Common myeloid progenitor, CD34-positive (primary cell): Measurements from ENCODE around the gene AHI1.

Experiments used
- CTCF ChIA-PET: fragments of 350-600 bp; sonication (Branson Sonifier 250); formaldehyde crosslinking; loops from one replicate; lab custom pipeline; 2021; ENCODE audit warnings: antibody characterized with exemption; lab: Charles Lee
- POLR2A ChIA-PET: fragments of 350-600 bp; sonication (Branson Sonifier 250); formaldehyde crosslinking; loops from one replicate; lab custom pipeline; 2021; ENCODE audit warnings: antibody characterized with exemption; lab: Charles Lee
- DNase-seq, 3 donors: peaks; one replicate each; pipeline versions ENCODE4 v3.0.0 to v3.0.0-alpha.2; 2013
- H3K27ac ChIP-seq, 2 experiments: 1 replicate in 1 of 2; 2 replicates in 1 of 2; pipeline ENCODE4 v1.7.0; 2013; ENCODE audit warnings: inconsistent platforms in 2 of 2, low read length in 2 of 2, mild to moderate bottlenecking in 2 of 2, low read depth in 1 of 2, moderate library complexity in 1 of 2; ENCODE audit not compliant: severe bottlenecking in 2 of 2, insufficient read depth in 1 of 2, poor library complexity in 1 of 2
- H3K27me3 ChIP-seq, 5 experiments: replicated peaks in 2 of 5; 1 replicate in 3 of 5; 2 replicates in 2 of 5; pipeline versions ENCODE4 v1.6.1 to v1.7.0; 2013; ENCODE audit warnings: low read length in 4 of 5, mild to moderate bottlenecking in 2 of 5, moderate library complexity in 2 of 5, inconsistent platforms in 1 of 5; ENCODE audit not compliant: insufficient read depth in 5 of 5, control insufficient read depth in 4 of 5
- H3K36me3 ChIP-seq, 4 experiments: 1 replicate in 2 of 4; 2 replicates in 2 of 4; pipeline versions ENCODE4 v1.6.1 to v1.7.0; 2013; ENCODE audit warnings: low read length in 3 of 4, control low read depth in 1 of 4, mild to moderate bottlenecking in 1 of 4; ENCODE audit not compliant: control insufficient read depth in 4 of 4, insufficient read depth in 4 of 4
- H3K4me1 ChIP-seq, 4 experiments: 1 replicate in 3 of 4; 2 replicates in 1 of 4; pipeline versions ENCODE4 v1.6.1 to v1.7.1; 2013; ENCODE audit warnings: low read length in 3 of 4, mild to moderate bottlenecking in 3 of 4, control low read depth in 1 of 4, inconsistent platforms in 1 of 4, moderate library complexity in 1 of 4; ENCODE audit not compliant: control insufficient read depth in 4 of 4, insufficient read depth in 4 of 4; ENCODE audit errors: control extremely low read depth in 1 of 4
- H3K4me3 ChIP-seq, 7 experiments: 1 replicate in 4 of 7; 2 replicates in 3 of 7; pipeline versions ENCODE4 v1.5.1 to v1.7.0; 2013; ENCODE audit warnings: mild to moderate bottlenecking in 7 of 7, low read length in 6 of 7, moderate library complexity in 6 of 7, inconsistent platforms in 2 of 7, low read depth in 2 of 7, control low read depth in 1 of 7; ENCODE audit not compliant: insufficient read depth in 4 of 7, control insufficient read depth in 1 of 7; ENCODE audit errors: extremely low read depth in 1 of 7
- H3K9me3 ChIP-seq, 5 experiments: 1 replicate in 4 of 5; 2 replicates in 1 of 5; pipeline versions ENCODE4 v1.6.1 to v1.7.1; 2013; ENCODE audit warnings: low read length in 4 of 5, mild to moderate bottlenecking in 2 of 5, inconsistent platforms in 1 of 5, low read depth in 1 of 5, moderate library complexity in 1 of 5; ENCODE audit not compliant: control insufficient read depth in 4 of 5, insufficient read depth in 2 of 5; ENCODE audit errors: control extremely low read depth in 1 of 5
- WGBS: methylation state at CpG from one replicate; pipeline ENCODE4 v1.1.5; 2013; ENCODE audit not compliant: insufficient coverage; 5-methylcytosine and 5-hydroxymethylcytosine counted together

Gene AHI1

GRCh38 chr6:135322427-135323201, 174.9 kb downstream of the AHI1 start:
- peak overlapping the region; percentile 86 to 89 for H3K27ac ChIP-seq
- H3K36me3 ChIP-seq: peaks cover 0 to 5% (median 2%) of the 10 kb centered on the region in 4 experiments
- H3K4me1 ChIP-seq: peaks cover 41 to 79% (median 64%) of the 10 kb centered on the region in 4 experiments
- H3K4me3 ChIP-seq: peak overlapping the region in 4 of 7 experiments; percentile 33 to 49 (median 43)
- CTCF ChIA-PET: interaction anchor here (0.9 to 3.0 kb wide), 16 partner anchors 10 to 134 kb away, joined by 3 to 18 read pairs (median 3); no protein-coding TSS in a partner anchor
- no peaks in the 10 kb centered on the region for H3K27me3 ChIP-seq
- POLR2A ChIA-PET: interaction anchor here (0.6 to 2.8 kb wide), 6 partner anchors 42 to 150 kb away, joined by 3 to 14 read pairs (median 5); no protein-coding TSS in a partner anchor
- WGBS: 33% methylated on average over 2 of the region's 3 CpGs
- DNase-seq: peak in 2 of 3 donors; percentile 72 to 88
- H3K9me3 ChIP-seq: no peaks in the 10 kb centered on the region

DNA sequence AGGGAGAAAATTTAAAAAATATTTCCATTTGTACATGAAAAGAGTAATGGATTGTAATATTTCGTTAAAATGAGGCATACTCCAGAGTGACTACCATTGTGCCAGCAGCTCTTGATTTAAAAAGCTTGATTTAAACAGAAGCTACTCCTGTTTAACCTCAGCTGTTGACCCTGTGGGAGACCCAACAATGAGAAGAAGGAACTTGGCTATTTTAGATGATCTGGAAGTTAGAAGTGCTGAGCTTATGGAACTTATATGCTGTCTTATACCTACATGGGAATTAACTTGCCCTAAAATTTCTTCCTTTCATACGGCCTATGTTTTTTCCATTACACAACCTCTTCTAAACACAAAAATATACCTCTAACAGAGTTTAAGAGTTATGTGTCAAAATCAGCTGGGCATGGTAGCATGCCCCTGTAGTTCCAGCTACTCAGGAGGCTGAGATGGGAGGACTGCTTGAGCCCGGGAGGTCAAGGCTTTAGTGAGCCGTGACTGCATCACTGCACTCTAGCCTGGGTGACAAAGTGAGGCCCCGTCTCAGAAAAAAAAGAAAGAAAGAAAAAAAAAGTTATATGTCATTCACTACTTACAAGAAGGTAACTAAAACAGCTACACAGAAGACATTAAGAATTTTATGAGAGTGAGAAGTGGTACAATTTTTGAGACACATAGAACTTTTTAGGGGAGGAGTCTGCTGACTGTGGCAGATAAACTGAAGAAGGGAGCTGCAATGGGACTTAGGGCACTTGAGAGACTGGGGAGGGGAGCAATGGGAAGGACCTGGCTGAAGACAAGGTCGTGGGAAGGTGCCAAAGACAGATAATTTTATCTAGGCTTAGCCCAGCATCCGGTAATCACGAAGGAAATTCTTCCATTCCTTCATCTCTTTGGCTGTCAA, 176.6 kb downstream of the AHI1 start:
- ChIA-PET POLR2A (interaction anchor here (2.8 kb wide), 1 partner anchor 40 kb away, joined by 14 read pairs; no protein-coding TSS in a partner anchor), CTCF (interaction anchor here (1.3 to 3.0 kb wide), 4 partner anchors 9 to 103 kb away, joined by 5 to 18 read pairs (median 5); no protein-coding TSS in a partner anchor)

DNA sequence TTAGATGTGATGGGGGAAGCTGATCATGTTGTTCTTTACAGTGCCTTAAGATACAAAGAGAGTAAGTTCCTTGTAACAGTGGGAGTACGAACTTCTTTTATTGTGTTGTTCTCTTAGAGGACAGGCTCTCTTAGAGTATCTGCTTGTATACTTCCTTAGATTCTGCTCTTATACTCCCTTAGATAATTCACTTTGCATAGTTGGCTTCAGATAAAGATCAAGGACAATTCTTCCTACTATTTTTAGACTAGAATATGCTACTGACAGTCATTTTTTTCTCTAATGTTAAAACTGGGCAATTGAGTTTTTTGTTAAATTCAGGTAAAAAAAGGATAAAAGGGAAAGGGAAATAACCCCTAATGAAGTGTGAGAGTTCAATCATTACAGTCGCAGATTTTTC, 177.7 kb downstream of the AHI1 start:
- DNase-seq: no peak
- ChIA-PET POLR2A (no interaction called here), CTCF (interaction anchor here (0.6 kb wide), 1 partner anchor 33 kb away, joined by 3 read pairs; no protein-coding TSS in a partner anchor)
- Histone ChIP-seq H3K36me3 (no peaks in the 10 kb centered on the region), H3K27me3 (no peaks in the 10 kb centered on the region), H3K27ac (peak overlapping the region; percentile 25 to 89), H3K4me3 (no peak overlapping the region), H3K4me1 (peaks cover 33 to 62% (median 51%) of the 10 kb centered on the region in 4 experiments), H3K9me3 (no peaks in the 10 kb centered on the region)
- 75% methylated on average over 1 of the region's 2 CpGs for WGBS

More for the DNA sequence above, 176.6 kb downstream of the AHI1 start:
- peaks cover 40 to 71% (median 61%) of the 10 kb centered on the region in 4 experiments for H3K4me1 ChIP-seq
- H3K36me3 ChIP-seq: no peaks in the 10 kb centered on the region
- H3K4me3 ChIP-seq: peak overlapping the region in 1 of 7 experiments; percentile 8
- peak overlapping the region; percentile 25 to 89 for H3K27ac ChIP-seq
- H3K27me3 ChIP-seq: no peaks in the 10 kb centered on the region
- DNase-seq: peak; percentile 59 to 79 (median 62)
- no peaks in the 10 kb centered on the region for H3K9me3 ChIP-seq
- WGBS: 63% methylated on average over 3 of the region's 8 CpGs

- H3K27me3 ChIP-seq: no peaks in the 10 kb centered on the region
- 100% methylated on average over 6 of the region's 8 CpGs for WGBS
- peaks cover 31 to 61% (median 47%) of the 10 kb centered on the region in 4 experiments for H3K4me1 ChIP-seq
- no peak overlapping the region for H3K4me3 ChIP-seq
- H3K36me3 ChIP-seq: no peaks in the 10 kb centered on the region
- peak in 1 of 3 donors; percentile 53 for DNase-seq
- H3K9me3 ChIP-seq: no peaks in the 10 kb centered on the region
- ChIA-PET CTCF (no interaction called here), POLR2A (no interaction called here)
- H3K27ac ChIP-seq: peak overlapping the region in 1 of 2 experiments; percentile 89
These were observed 178.6 kb downstream of the AHI1 start for GRCh38 chr6:135318738-135319469.

DNA sequence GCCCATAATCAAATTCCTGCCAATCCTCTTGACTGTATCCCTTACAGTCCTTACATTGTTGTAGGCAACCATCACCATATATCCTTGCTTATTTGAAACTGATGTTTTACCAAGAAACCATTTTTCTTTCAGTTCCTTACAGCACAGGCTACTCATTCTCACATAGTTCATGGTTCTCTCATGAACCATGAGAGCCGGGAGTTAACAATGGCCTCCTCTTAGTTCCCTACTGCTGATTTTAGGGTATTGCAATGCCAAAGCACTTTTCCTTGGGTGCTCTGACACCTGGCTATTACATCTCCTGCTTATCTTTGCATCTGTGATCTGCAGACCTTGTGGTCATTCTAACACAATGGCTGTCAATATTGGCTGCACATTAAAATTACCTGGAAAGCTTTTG, 183.0 kb downstream of the AHI1 start:
- no peak for DNase-seq
- peaks cover 0 to 2% (median 0%) of the 10 kb centered on the region in 4 experiments for H3K36me3 ChIP-seq
- WGBS: 83% methylated on average over 1 of the region's 1 CpG
- ChIA-PET POLR2A (no interaction called here), CTCF (interaction anchor here (0.6 to 1.5 kb wide), 3 partner anchors 93 to 109 kb away, joined by 3 to 4 read pairs (median 4); no protein-coding TSS in a partner anchor)
- H3K27ac ChIP-seq: no peak overlapping the region
- no peaks in the 10 kb centered on the region for H3K9me3 ChIP-seq
- H3K27me3 ChIP-seq: no peaks in the 10 kb centered on the region
- H3K4me3 ChIP-seq: no peak overlapping the region
- H3K4me1 ChIP-seq: peaks cover 7 to 33% (median 19%) of the 10 kb centered on the region in 4 experiments

GRCh38 chr6:135311446-135312200, 185.9 kb downstream of the AHI1 start:
- H3K9me3 ChIP-seq: no peaks in the 10 kb centered on the region
- no peak overlapping the region for H3K4me3 ChIP-seq
- no peak for DNase-seq
- peaks cover 0 to 2% (median 0%) of the 10 kb centered on the region in 4 experiments for H3K36me3 ChIP-seq
- CTCF ChIA-PET: interaction anchor here (0.6 kb wide), 1 partner anchor 10 kb away, joined by 5 read pairs; no protein-coding TSS in a partner anchor
- no peak overlapping the region for H3K27ac ChIP-seq
- no CpG with 5 or more reads among the region's 4 CpGs for WGBS
- POLR2A ChIA-PET: no interaction called here
- peaks cover 4 to 28% (median 17%) of the 10 kb centered on the region in 4 experiments for H3K4me1 ChIP-seq
- no peaks in the 10 kb centered on the region for H3K27me3 ChIP-seq
